GM12878 (cell line): ENCODE results near the gene CAP2. TPM values are rescaled to one million over a fixed set of nuclear protein-coding genes. Genes with fewer than 3 reads are reported as not detected.

Experiments used
- ATAC-seq: fragments of 200-7000 bp; cut with Tn5 transposase; 3 replicates; pipeline ENCODE4 v1.9.1; 2020; ENCODE audit warnings: mild to moderate bottlenecking, moderate library complexity
- BruUV-seq: library from RNA; stranded (reverse); fragments of 400-500 nt; replicated peaks from 2 replicates; lab custom pipeline; 2021; lab: Mats Ljungman, UMichigan
- CTCF ChIA-PET: fragments of 300-600 bp; sonication (Branson Sonifier 250); formaldehyde crosslinking; extraction: SDS; loops from one replicate; lab custom pipeline; 2021; ENCODE audit warnings: inconsistent platforms; lab: Yijun Ruan, JAX
- POLR2A ChIA-PET: fragments of 350-600 bp; formaldehyde crosslinking; extraction: SDS; loops from one replicate; lab custom pipeline; 2021; ENCODE audit warnings: inconsistent platforms; lab: Charles Lee
- RAD21 ChIA-PET: fragments of 300-600 bp; sonication (Branson Sonifier 250); formaldehyde crosslinking; loops from one replicate; lab custom pipeline; 2023; ENCODE audit warnings: antibody characterized with exemption; ENCODE audit not compliant: unreplicated experiment; lab: Charles Lee
- SMC1A ChIA-PET: fragments of 300-600 bp; sonication (Branson Sonifier 250); formaldehyde crosslinking; loops from one replicate; lab custom pipeline; 2023; ENCODE audit not compliant: unreplicated experiment, uncharacterized antibody; lab: Charles Lee
- DNase-seq: peaks from one replicate; pipeline ENCODE4 v3.0.0-alpha.2; 2011; ENCODE audit warnings: low read depth, low spot score
- FAIRE-seq: peaks from 3 replicates; lab custom pipeline; 2011; peaks lifted over from hg19 to GRCh38; lab: Jason Lieb, UNC
- H2AFZ ChIP-seq: 2 replicates; pipeline ENCODE4 v1.6.0; 2011; ENCODE audit warnings: low read depth, low read length, control low read depth; ENCODE audit not compliant: control insufficient read depth
- H3K27ac ChIP-seq: 2 replicates; pipeline ENCODE4 v1.5.1; 2011; ENCODE audit warnings: control low read depth; ENCODE audit not compliant: control insufficient read depth, insufficient read depth
- H3K27me3 ChIP-seq, 2 experiments: replicated peaks in 1 of 2; 2 replicates each; pipeline versions ENCODE4 v1.6.0 to v1.6.1; 2011; ENCODE audit warnings: low read length in 1 of 2; ENCODE audit not compliant: control insufficient read depth in 2 of 2, insufficient read depth in 2 of 2
- H3K36me3 ChIP-seq, 2 experiments: 2 replicates each; pipeline ENCODE4 v1.5.1; 2011; ENCODE audit warnings: low read length in 1 of 2; ENCODE audit not compliant: control insufficient read depth in 2 of 2, insufficient read depth in 2 of 2
- H3K4me1 ChIP-seq: 2 replicates; pipeline ENCODE4 v1.6.1; 2011; ENCODE audit warnings: mild to moderate bottlenecking, low read length, moderate library complexity, mixed read lengths; ENCODE audit not compliant: control insufficient read depth, insufficient read depth
- H3K4me2 ChIP-seq: 2 replicates; pipeline ENCODE4 v1.6.0; 2011; ENCODE audit warnings: control low read depth; ENCODE audit not compliant: control insufficient read depth, insufficient read depth
- H3K4me3 ChIP-seq: fragments of 200-600 bp; sonication (generic); 2 replicates; pipeline ENCODE4 v1.5.1; 2016
- H3K79me2 ChIP-seq: 2 replicates; pipeline ENCODE4 v1.6.0; 2011; ENCODE audit warnings: low read length; ENCODE audit not compliant: control insufficient read depth, insufficient read depth
- H3K9ac ChIP-seq: 2 replicates; pipeline ENCODE4 v1.8.0; 2011; ENCODE audit warnings: low read length, control low read depth, mixed read lengths; ENCODE audit not compliant: control insufficient read depth, insufficient read depth
- H3K9me3 ChIP-seq: replicated peaks from 3 replicates; pipeline ENCODE4 v1.5.1; 2011; ENCODE audit warnings: mild to moderate bottlenecking, low read length; ENCODE audit not compliant: control insufficient read depth, insufficient read depth
- H4K20me1 ChIP-seq: 2 replicates; pipeline ENCODE4 v1.6.0; 2011; ENCODE audit not compliant: control insufficient read depth, insufficient read depth
- EED ChIP-seq: sonication (generic); IDR thresholded peaks from 2 replicates; pipeline ENCODE4 v1.6.1; 2016; ENCODE audit warnings: antibody characterized with exemption, low read depth
- EGR1 ChIP-seq, 2 experiments: IDR thresholded peaks; 1 replicate in 1 of 2; 2 replicates in 1 of 2; pipeline ENCODE4 v1.6.1; 2011 to 2012; ENCODE audit warnings: low read depth in 2 of 2, low read length in 2 of 2, borderline replicate concordance in 1 of 2, mild to moderate bottlenecking in 1 of 2, moderate library complexity in 1 of 2
- EZH2 ChIP-seq: IDR thresholded peaks from 2 replicates; pipeline ENCODE4 v1.6.1; 2012; ENCODE audit warnings: low read depth, mild to moderate bottlenecking, control low read depth, inconsistent platforms, low read length, borderline replicate concordance; ENCODE audit not compliant: control insufficient read depth
- GABPA ChIP-seq: IDR thresholded peaks from 2 replicates; pipeline ENCODE4 v1.6.1; 2014; ENCODE audit warnings: antibody characterized with exemption, low read depth, mild to moderate bottlenecking, inconsistent platforms
- JUND ChIP-seq: IDR thresholded peaks from 2 replicates; pipeline ENCODE4 v1.6.1; 2012; ENCODE audit warnings: low read depth, mild to moderate bottlenecking, low read length, improper control_type of control experiment, moderate library complexity
- KLF5 ChIP-seq: fragments of 450-650 bp; IDR thresholded peaks from 2 replicates; pipeline ENCODE4 v1.6.1; 2014; ENCODE audit warnings: mild to moderate bottlenecking; ENCODE audit not compliant: partially characterized antibody
- NR2C2 ChIP-seq: IDR thresholded peaks from 2 replicates; pipeline ENCODE4 v1.6.1; 2011; ENCODE audit warnings: borderline replicate concordance, low read depth; ENCODE audit not compliant: control insufficient read depth, insufficient read length
- POLR2A ChIP-seq: IDR thresholded peaks from 2 replicates; pipeline ENCODE4 v1.6.1; 2011; ENCODE audit warnings: low read depth, mild to moderate bottlenecking, low read length
- RCOR1 ChIP-seq: conservative IDR thresholded peaks from 2 replicates; pipeline ENCODE4 v1.6.1; 2012; ENCODE audit warnings: low read depth, low read length, improper control_type of control experiment
- SREBF2 ChIP-seq: IDR thresholded peaks from 2 replicates; pipeline ENCODE4 v1.6.1; 2012; ENCODE audit warnings: mild to moderate bottlenecking, low read length
- SUZ12 ChIP-seq: fragments of 200-600 bp; sonication (generic); IDR thresholded peaks from one replicate; pipeline ENCODE4 v1.6.1; 2018; ENCODE audit warnings: antibody characterized with exemption, mild to moderate bottlenecking; ENCODE audit not compliant: unreplicated experiment
- TBL1XR1 ChIP-seq: IDR thresholded peaks from 2 replicates; pipeline ENCODE4 v1.6.1; 2012; ENCODE audit warnings: low read depth, low read length, improper control_type of control experiment
- WGBS: methylation state at CpG from one replicate; pipeline ENCODE4 v1.1.6; 2016; ENCODE audit warnings: low lambda C conversion rate; ENCODE audit not compliant: insufficient replicate concordance, insufficient coverage; ENCODE audit errors: missing lambda C conversion rate; 5-methylcytosine and 5-hydroxymethylcytosine counted together
- in situ Hi-C: fragments of 300-500 bp; cut with MboI; formaldehyde crosslinking; loops from 9 replicates; pipeline ENCODE4 v1.14.3; 2018; ENCODE audit warnings: mixed read lengths
- intact Hi-C: fragments of 100-400 bp; cut with micrococcal nuclease; formaldehyde crosslinking; loops from one replicate; pipeline ENCODE4 v1.14.2; 2022; ENCODE audit not compliant: unreplicated experiment
- polyA plus RNA-seq, 11 experiments: library from polyadenylated mRNA; depleted of rRNA in 4 of 11; unstranded in 6 of 11; stranded (reverse) in 5 of 11; fragments of >200 nt; fragmentation: Nextera tagmentation in 4 of 11; fragmentation: Illumina TruSeq in 1 of 11; extraction: Ambion mirVana in 4 of 11; extraction: Trizol in 1 of 11; gene quantifications; 1 replicate in 1 of 11; 2 replicates in 10 of 11; pipeline versions ENCODE4 v1.2.1 to v1.2.3, GENCODE V29; 2011 to 2016; ENCODE audit warnings: inconsistent platforms in 2 of 11, missing spikeins in 2 of 11, low read depth in 1 of 11
- total RNA-seq, 4 experiments: library from RNA; depleted of rRNA in 3 of 4; stranded (reverse); fragments of >200 nt in 3 of 4; fragmentation: Illumina TruSeq in 1 of 4; extraction: Trizol in 1 of 4; gene quantifications; 2 replicates each; pipeline versions ENCODE4 v1.2.1 to v1.2.3, GENCODE V29; 2013 to 2021
- TF ChIP-seq, protein P1 (sequence below): IDR thresholded peaks from 2 replicates; pipeline ENCODE4 v1.6.1; 2012; ENCODE audit warnings: low read depth, low read length, improper control_type of control experiment
- TF ChIP-seq, protein P2 (sequence below), 3 experiments: IDR thresholded peaks in 2 of 3; conservative IDR thresholded peaks in 1 of 3; 2 replicates each; pipeline ENCODE4 v1.5.1; 2011; ENCODE audit warnings: low read depth in 3 of 3, low read length in 3 of 3, mild to moderate bottlenecking in 3 of 3, control low read depth in 2 of 3, moderate library complexity in 2 of 3, inconsistent platforms in 1 of 3, mixed read lengths in 1 of 3; ENCODE audit not compliant: control insufficient read depth in 2 of 3, insufficient read depth in 1 of 3; ENCODE audit errors: extremely low read depth in 1 of 3
- TF ChIP-seq, protein P3 (sequence below): fragments of 450-650 bp; formaldehyde crosslinking; IDR thresholded peaks from 2 replicates; pipeline ENCODE4 v1.4.0; 2020; ENCODE audit warnings: mild to moderate bottlenecking, moderate library complexity

The CAP2 gene
- total and polyA plus RNA-seq, 10 of the 15 experiments (the other 5 are each of a cell fraction or from before 2014, with no cell fraction given), result 0.10 to 2.0 (median 0.15) TPM; not detected in 7

DNA sequence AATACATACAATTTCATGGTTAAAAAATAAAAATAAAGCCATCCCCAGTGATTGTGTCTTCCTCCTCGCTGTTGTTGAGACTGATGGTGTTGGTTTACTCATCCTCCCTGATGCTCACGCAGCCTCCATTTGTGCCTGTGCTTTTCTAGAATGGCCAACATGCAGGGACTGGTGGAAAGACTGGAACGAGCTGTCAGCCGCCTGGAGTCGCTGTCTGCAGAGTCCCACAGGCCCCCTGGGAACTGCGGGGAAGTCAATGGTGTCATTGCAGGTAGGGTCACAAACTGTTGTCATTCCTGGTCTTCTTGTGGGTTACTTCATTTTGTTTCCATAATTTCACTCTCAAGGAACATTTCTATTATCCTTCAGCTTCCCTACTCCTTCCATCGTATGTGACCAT is 28.0 kb downstream of the CAP2 start:
- Histone ChIP-seq H3K36me3 (no peaks in the 10 kb centered on the region), H3K27me3 (no peaks in the 10 kb centered on the region)
- SMC1A ChIA-PET, result interaction anchor here (1.7 to 7.6 kb wide), 4 partner anchors 16 to 52 kb away, joined by 7 to 46 read pairs (median 10); partner anchors contain the start of gene CAP2
- no peak for DNase-seq
- CTCF ChIA-PET, result interaction anchor here (1.1 to 2.2 kb wide), 3 partner anchors 9 to 26 kb away, joined by 3 to 8 read pairs (median 4); no protein-coding TSS in a partner anchor
- no peak for FAIRE-seq
- TF ChIP-seq EZH2 (no peak), TBL1XR1 (no peak), SUZ12 (no peak), SREBF2 (no peak), POLR2A (no peak), JUND (no peak), GABPA (no peak), EGR1 (IDR thresholded peaks at IDR 0.05; ENCODE audit: borderline replicate concordance in 1 of 2, low read depth in 2 of 2, low read length in 2 of 2) (no peak), EED (no peak), NR2C2 (no peak), KLF5 (no peak), RCOR1 (no peak)
- TF ChIP-seq, protein P1, sequence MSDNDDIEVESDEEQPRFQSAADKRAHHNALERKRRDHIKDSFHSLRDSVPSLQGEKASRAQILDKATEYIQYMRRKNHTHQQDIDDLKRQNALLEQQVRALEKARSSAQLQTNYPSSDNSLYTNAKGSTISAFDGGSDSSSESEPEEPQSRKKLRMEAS, result no peak
- TF ChIP-seq, protein P2, sequence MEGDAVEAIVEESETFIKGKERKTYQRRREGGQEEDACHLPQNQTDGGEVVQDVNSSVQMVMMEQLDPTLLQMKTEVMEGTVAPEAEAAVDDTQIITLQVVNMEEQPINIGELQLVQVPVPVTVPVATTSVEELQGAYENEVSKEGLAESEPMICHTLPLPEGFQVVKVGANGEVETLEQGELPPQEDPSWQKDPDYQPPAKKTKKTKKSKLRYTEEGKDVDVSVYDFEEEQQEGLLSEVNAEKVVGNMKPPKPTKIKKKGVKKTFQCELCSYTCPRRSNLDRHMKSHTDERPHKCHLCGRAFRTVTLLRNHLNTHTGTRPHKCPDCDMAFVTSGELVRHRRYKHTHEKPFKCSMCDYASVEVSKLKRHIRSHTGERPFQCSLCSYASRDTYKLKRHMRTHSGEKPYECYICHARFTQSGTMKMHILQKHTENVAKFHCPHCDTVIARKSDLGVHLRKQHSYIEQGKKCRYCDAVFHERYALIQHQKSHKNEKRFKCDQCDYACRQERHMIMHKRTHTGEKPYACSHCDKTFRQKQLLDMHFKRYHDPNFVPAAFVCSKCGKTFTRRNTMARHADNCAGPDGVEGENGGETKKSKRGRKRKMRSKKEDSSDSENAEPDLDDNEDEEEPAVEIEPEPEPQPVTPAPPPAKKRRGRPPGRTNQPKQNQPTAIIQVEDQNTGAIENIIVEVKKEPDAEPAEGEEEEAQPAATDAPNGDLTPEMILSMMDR (IDR thresholded peaks at IDR 0.05 in 2 of 3, conservative IDR thresholded peaks at IDR 0.05 in 1 of 3; ENCODE audit: control insufficient read depth in 2 of 3, extremely low read depth in 1 of 3, insufficient read depth in 1 of 3, low read depth in 3 of 3, low read length in 3 of 3), result no peak
- TF ChIP-seq, protein P3, sequence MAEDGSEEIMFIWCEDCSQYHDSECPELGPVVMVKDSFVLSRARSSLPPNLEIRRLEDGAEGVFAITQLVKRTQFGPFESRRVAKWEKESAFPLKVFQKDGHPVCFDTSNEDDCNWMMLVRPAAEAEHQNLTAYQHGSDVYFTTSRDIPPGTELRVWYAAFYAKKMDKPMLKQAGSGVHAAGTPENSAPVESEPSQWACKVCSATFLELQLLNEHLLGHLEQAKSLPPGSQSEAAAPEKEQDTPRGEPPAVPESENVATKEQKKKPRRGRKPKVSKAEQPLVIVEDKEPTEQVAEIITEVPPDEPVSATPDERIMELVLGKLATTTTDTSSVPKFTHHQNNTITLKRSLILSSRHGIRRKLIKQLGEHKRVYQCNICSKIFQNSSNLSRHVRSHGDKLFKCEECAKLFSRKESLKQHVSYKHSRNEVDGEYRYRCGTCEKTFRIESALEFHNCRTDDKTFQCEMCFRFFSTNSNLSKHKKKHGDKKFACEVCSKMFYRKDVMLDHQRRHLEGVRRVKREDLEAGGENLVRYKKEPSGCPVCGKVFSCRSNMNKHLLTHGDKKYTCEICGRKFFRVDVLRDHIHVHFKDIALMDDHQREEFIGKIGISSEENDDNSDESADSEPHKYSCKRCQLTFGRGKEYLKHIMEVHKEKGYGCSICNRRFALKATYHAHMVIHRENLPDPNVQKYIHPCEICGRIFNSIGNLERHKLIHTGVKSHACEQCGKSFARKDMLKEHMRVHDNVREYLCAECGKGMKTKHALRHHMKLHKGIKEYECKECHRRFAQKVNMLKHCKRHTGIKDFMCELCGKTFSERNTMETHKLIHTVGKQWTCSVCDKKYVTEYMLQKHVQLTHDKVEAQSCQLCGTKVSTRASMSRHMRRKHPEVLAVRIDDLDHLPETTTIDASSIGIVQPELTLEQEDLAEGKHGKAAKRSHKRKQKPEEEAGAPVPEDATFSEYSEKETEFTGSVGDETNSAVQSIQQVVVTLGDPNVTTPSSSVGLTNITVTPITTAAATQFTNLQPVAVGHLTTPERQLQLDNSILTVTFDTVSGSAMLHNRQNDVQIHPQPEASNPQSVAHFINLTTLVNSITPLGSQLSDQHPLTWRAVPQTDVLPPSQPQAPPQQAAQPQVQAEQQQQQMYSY (CRISPR knock-in tag), result no peak
- TF ChIP-seq, all 136 proteins: peak for 0
- ChIA-PET POLR2A (interaction anchor here (0.5 to 1.3 kb wide), 2 partner anchors 28 to 282 kb away, joined by 3 read pairs; partner anchors contain the start of gene CAP2), RAD21 (interaction anchor here (1.7 kb wide), 1 partner anchor 26 kb away, joined by 3 read pairs; no protein-coding TSS in a partner anchor)
- H3K9me3 ChIP-seq, result no peaks in the 10 kb centered on the region
- H3K9ac ChIP-seq, result no peak overlapping the region
- in situ Hi-C loops, result no loop called here
- H3K4me1 ChIP-seq, result no peaks in the 10 kb centered on the region
- ATAC-seq, result no peak
- H4K20me1 ChIP-seq, result no peaks in the 10 kb centered on the region
- intact Hi-C loops, result no loop called here
- BruUV-seq, result no TSS peak
- no peaks in the 10 kb centered on the region for H3K79me2 ChIP-seq
- no peak overlapping the region for H3K4me3 ChIP-seq
- WGBS, result 19% methylated on average over 7 of the region's 7 CpGs
- no peak overlapping the region for H3K27ac ChIP-seq
- no peak overlapping the region for H3K4me2 ChIP-seq
- no peak overlapping the region for H2AFZ ChIP-seq
